ENCODE results near the gene EMC7.
"Not testable (repeated sequence)": the region's sequence is repeated elsewhere in the genome, so short reads cannot be mapped to it uniquely, and the experiment has no call there.

Gene EMC7

GRCh38 chr15:34101366-34102174, at the start of gene EMC7, which contains the start of gene PGBD4:
TSS of gene EMC7 (minus strand) at chr15:34101862. CDS start at chr15:34101839, 23 bp downstream.
TSS of gene PGBD4 (plus strand) at chr15:34102083. CDS start at chr15:34102532, 449 bp downstream.
- no peaks in the 10 kb centered on the region for H3K27me3 Mint-ChIP-seq
- DNase-seq = peak; percentile 99
- H3K36me3 Mint-ChIP-seq = peaks cover 25 to 33% of the 10 kb centered on the region in 2 donors
- peak within 1 kb of the TSS; percentile 100 for H3K27ac Mint-ChIP-seq
- H3K9me3 Mint-ChIP-seq = peaks cover 0 to 2% of the 10 kb centered on the region in 2 donors
- peak within 1 kb of the TSS; percentile 99 to 100 for H3K4me3 Mint-ChIP-seq
- peaks cover 6 to 16% of the 10 kb centered on the region in 2 donors for H3K4me1 Mint-ChIP-seq
- peak; percentile 99 for ATAC-seq (replicated peaks)

- DNase-seq = no peak
- ATAC-seq (replicated peaks) = no peak
- no peak overlapping the region for H3K27ac Mint-ChIP-seq
- no peaks in the 10 kb centered on the region for H3K4me1 Mint-ChIP-seq
- no peaks in the 10 kb centered on the region for H3K27me3 Mint-ChIP-seq
- H3K4me3 Mint-ChIP-seq = no peak overlapping the region
- no peaks in the 10 kb centered on the region for H3K9me3 Mint-ChIP-seq
- peaks cover 28 to 64% of the 10 kb centered on the region in 2 donors for H3K36me3 Mint-ChIP-seq
These were observed 45.9 kb upstream of the EMC7 start for GRCh38 chr15:34147371-34148140.

GRCh38 chr15:34133511-34133910, 31.8 kb upstream of the EMC7 start:
- H3K36me3 Mint-ChIP-seq = no peaks in the 10 kb centered on the region
- no peak overlapping the region for H3K4me3 Mint-ChIP-seq
- H3K9me3 Mint-ChIP-seq = peaks cover 0 to 3% of the 10 kb centered on the region in 2 donors
- H3K27me3 Mint-ChIP-seq = no peaks in the 10 kb centered on the region
- ATAC-seq (replicated peaks) = no peak
- H3K27ac Mint-ChIP-seq = no peak overlapping the region
- DNase-seq = no peak
- peaks cover 2 to 9% of the 10 kb centered on the region in 2 donors for H3K4me1 Mint-ChIP-seq

- H3K9me3 Mint-ChIP-seq = peaks cover 0 to 3% of the 10 kb centered on the region in 2 donors
- H3K4me1 Mint-ChIP-seq = peaks cover 2 to 9% of the 10 kb centered on the region in 2 donors
- H3K27ac Mint-ChIP-seq = no peak overlapping the region
- no peak overlapping the region for H3K4me3 Mint-ChIP-seq
- no peaks in the 10 kb centered on the region for H3K27me3 Mint-ChIP-seq
- H3K36me3 Mint-ChIP-seq = no peaks in the 10 kb centered on the region
- DNase-seq (no peak), ATAC-seq (replicated peaks) (no peak)
These were observed 31.2 kb upstream of the EMC7 start for GRCh38 chr15:34132881-34133280.

- Mint-ChIP-seq H3K4me3 (no peak overlapping the region), H3K27me3 (no peaks in the 10 kb centered on the region), H3K9me3 (peaks cover 0 to 3% of the 10 kb centered on the region in 2 donors), H3K27ac (no peak overlapping the region), H3K36me3 (no peaks in the 10 kb centered on the region), H3K4me1 (peaks cover 2 to 9% of the 10 kb centered on the region in 2 donors)
- no peak for DNase-seq
- ATAC-seq (replicated peaks) = no peak
These were observed 27.2 kb upstream of the EMC7 start for GRCh38 chr15:34128898-34129297.

- Mint-ChIP-seq H3K4me3 (no peak overlapping the region), H3K9me3 (peaks cover 0 to 3% of the 10 kb centered on the region in 2 donors), H3K27me3 (peaks cover 0 to 6% of the 10 kb centered on the region in 2 donors), H3K36me3 (peaks cover 0 to 5% of the 10 kb centered on the region in 2 donors), H3K4me1 (peaks cover 2 to 9% of the 10 kb centered on the region in 2 donors), H3K27ac (no peak overlapping the region)
- DNase-seq = no peak
- ATAC-seq (replicated peaks) = no peak
These were observed 24.9 kb upstream of the EMC7 start for GRCh38 chr15:34126522-34126921.

- H3K4me3 Mint-ChIP-seq = no peak overlapping the region
- H3K27me3 Mint-ChIP-seq = peaks cover 0 to 6% of the 10 kb centered on the region in 2 donors
- DNase-seq (no peak), ATAC-seq (replicated peaks) (no peak)
- peaks cover 0 to 5% of the 10 kb centered on the region in 2 donors for H3K36me3 Mint-ChIP-seq
- no peak overlapping the region for H3K27ac Mint-ChIP-seq
- H3K9me3 Mint-ChIP-seq = peaks cover 0 to 3% of the 10 kb centered on the region in 2 donors
- H3K4me1 Mint-ChIP-seq = peaks cover 2 to 9% of the 10 kb centered on the region in 2 donors
These were observed 24.3 kb upstream of the EMC7 start for GRCh38 chr15:34125945-34126344.

- Mint-ChIP-seq H3K27me3 (peaks cover 6 to 11% of the 10 kb centered on the region in 2 donors), H3K36me3 (peaks cover 0 to 5% of the 10 kb centered on the region in 2 donors), H3K4me3 (no peak overlapping the region), H3K27ac (no peak overlapping the region), H3K9me3 (peaks cover 0 to 3% of the 10 kb centered on the region in 2 donors), H3K4me1 (peaks cover 2 to 6% of the 10 kb centered on the region in 2 donors)
- DNase-seq = no peak
- ATAC-seq (replicated peaks) = no peak
These were observed 23.0 kb upstream of the EMC7 start for GRCh38 chr15:34124651-34125050.

- Mint-ChIP-seq H3K4me3 (no peak overlapping the region), H3K36me3 (peaks cover 0 to 5% of the 10 kb centered on the region in 2 donors), H3K27ac (peak overlapping the region; percentile 59), H3K4me1 (no peaks in the 10 kb centered on the region), H3K27me3 (peaks cover 6 to 11% of the 10 kb centered on the region in 2 donors), H3K9me3 (no peaks in the 10 kb centered on the region)
- DNase-seq (no peak), ATAC-seq (replicated peaks) (peak in 1 of 2 donors; percentile 18)
These were observed 21.1 kb upstream of the EMC7 start for GRCh38 chr15:34122771-34123183.

- H3K27ac Mint-ChIP-seq; H3K36me3 Mint-ChIP-seq; ATAC-seq (replicated peaks); H3K4me3 Mint-ChIP-seq; H3K9me3 Mint-ChIP-seq; H3K4me1 Mint-ChIP-seq; DNase-seq: not testable (repeated sequence)
- H3K27me3 Mint-ChIP-seq = peaks cover 6 to 15% of the 10 kb centered on the region in 2 donors
These were observed 20.1 kb upstream of the EMC7 start for GRCh38 chr15:34121786-34122185.

- H3K4me1 Mint-ChIP-seq; H3K36me3 Mint-ChIP-seq; H3K27ac Mint-ChIP-seq; ATAC-seq (replicated peaks); H3K9me3 Mint-ChIP-seq; H3K4me3 Mint-ChIP-seq; DNase-seq: not testable (repeated sequence)
- H3K27me3 Mint-ChIP-seq = peaks cover 6 to 15% of the 10 kb centered on the region in 2 donors
These were observed 18.8 kb upstream of the EMC7 start for GRCh38 chr15:34120420-34120819.

GRCh38 chr15:34119291-34119690, 17.6 kb upstream of the EMC7 start:
- DNase-seq = no peak
- peaks cover 0 to 5% of the 10 kb centered on the region in 2 donors for H3K36me3 Mint-ChIP-seq
- H3K9me3 Mint-ChIP-seq = no peaks in the 10 kb centered on the region
- no peak overlapping the region for H3K27ac Mint-ChIP-seq
- ATAC-seq (replicated peaks) = no peak
- no peaks in the 10 kb centered on the region for H3K4me1 Mint-ChIP-seq
- no peak overlapping the region for H3K4me3 Mint-ChIP-seq
- peaks cover 14 to 15% of the 10 kb centered on the region in 2 donors for H3K27me3 Mint-ChIP-seq

- H3K4me3 Mint-ChIP-seq = no peak overlapping the region
- no peaks in the 10 kb centered on the region for H3K36me3 Mint-ChIP-seq
- H3K27ac Mint-ChIP-seq = no peak overlapping the region
- H3K27me3 Mint-ChIP-seq = peaks cover 9 to 20% of the 10 kb centered on the region in 2 donors
- no peaks in the 10 kb centered on the region for H3K4me1 Mint-ChIP-seq
- no peak for ATAC-seq (replicated peaks)
- no peak for DNase-seq
- no peaks in the 10 kb centered on the region for H3K9me3 Mint-ChIP-seq
These were observed 15.0 kb upstream of the EMC7 start for GRCh38 chr15:34116620-34117019.

- Mint-ChIP-seq H3K27ac (no peak overlapping the region), H3K4me1 (peaks cover 0 to 5% of the 10 kb centered on the region in 2 donors), H3K9me3 (no peaks in the 10 kb centered on the region), H3K27me3 (peaks cover 4 to 13% of the 10 kb centered on the region in 2 donors), H3K36me3 (no peaks in the 10 kb centered on the region), H3K4me3 (no peak overlapping the region)
- DNase-seq (no peak), ATAC-seq (replicated peaks) (no peak)
These were observed 13.1 kb upstream of the EMC7 start for GRCh38 chr15:34114739-34115138.
